NCI-H2081 treated with DMSO at 0.1 percent for 48 hours (cell line): Measurements from ENCODE around the gene PDZD2.

ENCODE experiments used
- DNase-seq: peaks from one replicate; lab custom pipeline; 2025; lab: John Stamatoyannopoulos, UW

PDZD2 gene

DNA sequence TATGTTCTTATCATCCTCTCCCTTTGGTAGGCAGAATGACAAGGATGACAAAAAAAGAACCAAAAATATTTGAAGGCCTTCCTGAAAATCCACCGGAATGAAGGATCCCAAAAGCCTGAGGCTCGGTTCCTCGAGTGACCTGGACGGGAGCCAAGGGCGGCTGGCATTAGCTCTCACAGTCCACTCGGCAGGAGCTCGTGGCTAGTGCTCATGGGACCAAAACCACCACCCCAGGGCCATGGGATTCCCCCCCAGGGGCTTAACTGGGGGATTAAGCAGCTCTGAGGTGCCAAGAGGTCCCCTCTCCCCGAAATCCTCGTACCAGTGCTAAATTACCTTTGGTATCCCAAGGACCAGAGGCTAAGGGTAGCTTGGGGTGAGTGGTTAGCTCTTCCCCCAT, 586 bp upstream of the PDZD2 start:
- DNase-seq = no peak

DNA sequence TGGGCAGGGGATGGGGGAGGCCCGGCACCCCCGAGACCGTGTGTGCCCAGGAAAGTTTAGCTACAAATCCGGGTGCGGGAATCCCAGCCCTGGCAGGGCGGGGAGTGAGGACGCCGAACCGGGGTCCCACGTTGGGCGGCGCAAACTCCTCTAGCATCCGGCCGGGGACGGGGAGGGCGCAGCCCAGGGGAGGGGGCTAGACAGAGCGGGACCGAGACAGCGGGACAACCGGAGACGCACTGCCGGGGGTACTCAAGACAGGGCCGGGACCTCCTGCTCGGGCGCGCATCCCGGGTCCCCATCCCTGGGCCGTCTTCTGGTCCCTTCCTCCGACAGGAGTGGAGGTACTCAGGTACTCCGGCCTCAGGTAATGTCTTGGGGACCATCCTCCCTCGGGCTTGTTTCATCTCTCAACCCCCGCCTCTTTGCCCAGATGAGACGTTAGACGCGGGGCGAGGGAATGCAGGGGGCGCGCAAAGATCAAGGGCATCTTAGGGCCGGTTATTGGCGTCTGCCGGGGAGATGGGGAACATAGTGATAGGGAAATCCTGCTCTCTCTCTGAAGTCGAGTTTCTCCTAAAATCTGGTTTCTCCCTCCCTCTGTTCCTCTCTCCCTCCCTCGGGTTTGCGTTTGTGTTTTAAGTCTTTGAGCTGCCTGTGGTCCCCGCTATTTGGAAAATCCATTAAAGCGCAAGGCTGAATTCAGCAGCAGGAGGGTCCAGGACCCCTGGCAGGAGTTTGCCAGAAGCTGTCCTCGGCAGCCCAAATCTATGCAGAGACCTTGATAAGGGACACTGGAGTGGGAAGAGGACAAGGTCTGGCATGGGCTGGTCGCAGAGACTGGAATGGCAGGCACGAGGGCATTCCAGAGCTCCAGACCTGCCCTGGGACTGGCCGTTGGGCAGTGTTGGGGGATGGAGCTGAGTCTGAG, 815 bp downstream of the PDZD2 start:
- no peak for DNase-seq

DNA sequence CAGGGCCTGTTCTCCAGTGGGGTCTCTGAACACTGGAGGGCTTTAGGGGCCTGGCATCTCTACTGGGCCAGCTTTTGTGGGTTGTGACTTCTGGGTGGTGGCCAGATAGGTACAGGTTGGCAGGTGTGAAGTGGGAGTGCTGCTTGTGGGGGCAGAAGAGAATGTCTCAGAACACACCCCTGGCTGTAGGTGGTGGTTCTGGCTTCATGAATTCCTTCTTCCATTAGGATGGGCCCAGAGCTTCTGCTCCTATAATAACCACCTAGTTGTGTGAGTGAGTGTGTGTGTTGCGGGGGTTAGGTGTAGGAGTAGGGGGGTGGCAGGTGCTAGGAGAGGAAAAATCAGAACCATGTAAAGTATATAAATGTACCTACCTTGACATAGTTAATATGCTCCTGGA, 1.6 kb downstream of the PDZD2 start:
- DNase-seq = no peak

DNA sequence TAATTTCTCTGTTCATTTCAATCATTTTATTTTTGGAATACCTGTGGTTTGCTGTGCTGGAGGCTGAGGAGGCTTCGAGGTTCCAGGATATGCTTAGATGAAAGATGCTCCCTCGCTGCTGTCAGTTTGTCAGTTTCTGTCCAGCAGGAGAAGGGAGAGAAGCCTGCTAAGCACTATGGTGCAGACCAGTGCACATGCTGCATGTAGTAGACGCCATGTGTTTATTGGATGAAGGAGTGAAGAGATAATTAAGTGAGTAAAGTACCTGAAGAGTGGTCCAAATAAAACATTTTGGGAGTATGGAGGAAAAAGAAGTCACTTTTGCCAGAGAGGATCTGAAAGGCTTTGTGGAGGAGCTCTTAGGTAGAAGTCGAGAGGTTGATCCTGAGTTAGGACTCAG, 2.1 kb downstream of the PDZD2 start:
- DNase-seq = no peak

DNA sequence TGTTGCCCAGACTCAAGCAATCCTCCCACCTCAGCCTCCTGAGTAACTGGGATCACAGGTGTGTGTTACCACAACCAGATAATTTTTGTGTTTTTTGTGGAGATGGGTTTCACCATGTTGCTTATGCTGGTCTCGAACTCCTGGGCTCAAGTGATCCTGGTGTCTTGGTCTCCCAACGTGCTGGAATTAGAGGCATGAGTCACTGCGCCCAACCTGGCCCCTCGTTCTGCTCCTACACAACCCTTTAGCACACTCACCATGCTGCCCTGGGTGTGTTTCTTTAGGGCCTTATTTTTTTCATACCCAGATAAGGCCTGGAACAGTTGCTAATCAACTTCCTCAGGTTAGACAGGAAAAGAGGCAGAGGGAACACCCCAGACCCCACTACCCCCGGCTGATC, 2.6 kb downstream of the PDZD2 start:
- DNase-seq = no peak

DNA sequence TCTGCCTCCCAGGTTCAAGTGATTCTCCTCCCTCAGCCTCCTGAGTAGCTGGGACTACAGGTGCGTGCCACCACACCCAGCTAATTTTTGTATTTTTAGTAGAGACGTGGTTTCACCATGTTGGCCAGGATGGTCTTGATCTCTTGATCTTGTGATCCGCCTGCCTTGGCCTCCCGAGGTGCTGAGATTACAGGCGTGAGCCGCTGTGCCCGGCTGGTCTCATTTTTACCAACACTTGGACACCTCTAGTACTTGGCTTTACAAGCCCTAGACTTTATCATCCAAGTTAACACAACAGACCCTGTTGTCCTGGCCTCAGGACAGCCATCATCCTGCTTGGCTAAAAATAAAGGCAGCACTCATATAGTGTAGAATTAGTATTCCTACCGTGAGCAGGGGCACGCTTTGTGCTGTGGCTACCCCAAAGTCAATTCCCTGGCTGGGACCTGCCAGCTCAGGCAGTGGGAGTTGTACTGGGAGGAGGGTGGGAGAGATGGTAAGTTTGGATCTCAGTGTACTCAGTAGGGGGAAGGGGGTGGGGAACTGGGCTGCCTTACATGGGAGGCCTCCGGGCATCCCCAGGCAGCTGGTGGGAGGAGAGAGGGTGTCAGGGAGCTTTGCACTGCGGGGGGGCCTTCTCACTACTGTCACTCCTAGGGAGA, 6.6 kb downstream of the PDZD2 start:
- no peak for DNase-seq

DNA sequence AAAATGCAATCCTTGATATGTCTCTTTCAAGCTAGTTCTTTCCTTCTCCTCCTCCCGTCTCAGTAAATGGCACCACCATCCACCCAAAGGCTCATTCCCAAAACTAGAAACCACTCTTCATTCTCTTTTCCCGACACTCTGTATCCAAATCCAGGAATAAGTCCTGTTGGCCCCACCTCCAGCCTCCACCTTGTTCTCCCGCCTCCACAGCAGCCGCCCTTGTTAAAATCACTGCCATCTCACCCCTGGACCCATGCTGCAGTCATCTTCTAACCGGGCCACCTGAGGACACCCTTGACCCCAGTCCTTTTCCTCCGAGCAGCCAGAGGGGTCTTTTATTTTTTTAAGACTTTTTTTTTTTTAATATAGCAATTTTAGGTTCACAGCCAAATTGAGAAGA, 9.4 kb downstream of the PDZD2 start:
- no peak for DNase-seq

DNA sequence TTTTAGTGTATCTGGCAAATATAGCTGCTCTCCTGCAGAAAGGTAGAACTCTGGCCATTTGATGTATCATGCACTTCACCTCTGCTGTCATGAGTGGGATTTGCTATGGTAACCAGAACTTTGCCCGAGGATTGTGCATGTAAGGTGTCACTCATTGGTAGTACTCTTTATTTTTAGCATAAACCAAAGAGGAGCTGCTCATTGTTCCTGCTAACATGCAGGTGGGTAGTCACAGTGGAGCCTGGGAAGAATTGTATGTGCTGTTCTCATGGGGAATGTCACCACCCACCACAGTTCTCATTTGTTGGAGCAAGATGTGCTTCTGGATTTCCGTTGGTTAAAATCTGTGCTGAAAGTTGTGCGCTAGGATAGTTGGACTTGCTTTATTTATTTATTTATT, 12.3 kb downstream of the PDZD2 start:
- no peak for DNase-seq

DNA sequence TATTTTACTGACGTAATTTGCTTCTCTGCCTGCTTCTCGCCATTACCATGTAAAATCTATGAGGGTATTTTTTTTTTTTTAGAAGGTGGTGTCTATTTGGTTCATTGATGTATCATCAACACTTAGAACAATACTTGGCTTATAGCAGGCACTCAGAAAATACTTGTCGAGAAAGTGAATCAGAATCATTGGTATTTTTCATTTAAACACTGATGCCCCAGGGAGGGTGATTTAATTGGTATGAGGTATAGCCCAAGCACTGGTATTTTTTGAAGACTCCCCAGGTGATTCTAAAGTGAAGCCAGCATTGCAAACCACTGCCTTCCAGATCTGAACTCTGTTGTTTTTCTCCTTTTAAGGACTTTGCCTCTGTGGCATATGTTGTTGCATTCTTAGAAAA, 16.6 kb downstream of the PDZD2 start:
- DNase-seq = no peak

DNA sequence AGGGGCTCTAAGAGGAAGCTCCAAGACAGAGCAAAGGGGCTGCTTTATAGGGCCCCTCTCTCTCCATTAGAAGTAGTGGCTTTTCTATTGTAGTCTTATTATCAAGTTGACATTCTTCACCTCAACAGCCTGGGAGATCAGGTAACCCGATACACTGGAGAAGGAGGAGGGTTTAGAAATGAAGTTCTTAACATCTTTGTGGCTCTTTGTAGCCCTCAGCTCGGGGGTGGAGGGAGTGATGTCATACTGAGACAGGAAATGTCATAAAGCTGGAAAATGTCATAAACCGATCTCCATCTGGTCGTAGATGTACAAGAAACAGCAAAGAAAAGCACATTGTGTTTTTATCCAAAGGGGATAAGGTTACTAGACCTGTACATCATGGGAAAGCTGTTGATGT, 17.9 kb downstream of the PDZD2 start:
- no peak for DNase-seq

DNA sequence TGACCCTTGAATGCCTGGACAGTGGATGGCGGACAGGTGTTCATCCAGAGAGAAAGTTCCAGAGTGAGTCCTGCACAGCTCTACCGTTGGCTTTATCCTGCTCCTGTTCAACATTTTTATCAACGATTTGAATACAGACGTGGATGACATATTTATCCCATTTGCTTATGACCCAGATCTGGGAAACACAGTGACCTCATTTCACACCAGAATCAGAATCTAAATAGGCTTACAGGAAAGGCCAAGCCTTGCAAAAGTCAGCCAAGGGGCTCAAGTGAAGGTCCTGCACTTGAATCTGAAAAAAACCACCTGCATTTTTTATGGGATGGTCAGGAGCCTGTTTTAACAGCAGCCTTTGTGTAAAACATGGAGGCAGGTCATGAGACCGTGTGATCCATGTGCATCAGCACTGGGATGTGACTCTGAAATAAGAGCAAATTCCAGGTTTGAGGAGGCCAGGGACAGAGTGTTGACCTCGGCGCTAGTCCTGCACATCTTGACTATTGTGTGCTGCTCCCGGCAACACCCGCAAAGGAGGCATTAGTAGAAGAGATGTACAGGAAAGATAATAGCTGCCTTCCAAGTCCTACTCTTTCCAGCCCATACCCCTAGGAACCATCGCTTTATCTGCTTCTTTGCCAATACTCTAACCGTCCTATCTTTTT, 18.5 kb downstream of the PDZD2 start:
- no peak for DNase-seq

DNA sequence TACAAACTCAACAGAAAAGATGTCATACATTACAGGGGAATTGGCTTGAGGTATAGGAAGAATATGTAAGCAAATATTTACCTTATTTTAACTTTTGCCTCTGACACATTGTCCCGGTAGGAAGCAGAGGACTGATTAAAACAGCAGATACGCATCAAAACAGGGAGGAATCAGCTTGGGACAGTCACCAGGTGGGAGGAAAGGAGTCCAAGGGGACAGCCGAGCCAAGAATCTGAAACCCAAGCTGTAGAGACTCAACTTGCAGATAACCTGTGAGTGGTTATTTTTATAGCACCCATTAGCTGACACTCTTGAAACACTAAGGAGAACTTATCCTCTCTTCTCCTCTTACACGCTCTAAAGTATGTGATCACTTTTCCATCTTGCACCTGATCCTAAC, 22.3 kb downstream of the PDZD2 start:
- no peak for DNase-seq

DNA sequence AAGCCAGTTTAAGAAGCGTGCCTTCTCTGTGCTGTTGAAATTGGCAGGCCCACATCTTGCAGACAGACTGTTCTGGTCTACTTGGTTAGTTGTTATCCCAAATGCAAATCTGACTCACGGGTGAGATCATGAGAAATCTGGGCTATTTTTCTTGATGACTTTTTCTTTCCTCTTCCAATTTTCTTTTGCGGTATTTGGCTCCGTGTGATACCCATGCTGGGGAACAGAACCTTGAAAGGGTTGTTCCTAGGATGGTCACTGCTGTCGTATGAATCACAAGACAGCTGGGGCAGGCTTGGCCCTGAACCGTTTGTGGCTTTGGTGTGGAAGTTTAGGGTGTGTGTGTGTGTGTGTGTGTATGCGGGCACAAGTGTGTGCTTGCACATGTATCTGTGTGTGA, 24.6 kb downstream of the PDZD2 start:
- no peak for DNase-seq

DNA sequence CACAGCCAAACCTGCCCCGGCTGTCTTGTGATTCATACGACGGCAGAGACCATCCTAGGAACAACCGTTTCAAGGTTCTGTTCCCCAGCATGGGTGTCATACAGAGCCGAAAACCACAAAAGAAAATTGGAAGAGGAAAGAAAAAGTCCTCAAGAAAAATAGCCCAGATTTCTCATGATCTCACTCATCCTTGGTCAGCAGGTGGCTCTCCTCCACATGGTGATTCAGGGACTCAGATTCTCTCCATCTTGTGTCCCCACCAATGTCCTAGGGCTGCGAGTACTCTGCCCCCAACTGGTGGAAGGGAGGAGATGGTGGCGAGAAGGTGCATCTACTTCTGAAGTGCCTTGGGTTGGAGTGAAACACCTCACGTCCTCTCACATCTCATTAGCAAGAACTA, 25.6 kb downstream of the PDZD2 start:
- DNase-seq = no peak

DNA sequence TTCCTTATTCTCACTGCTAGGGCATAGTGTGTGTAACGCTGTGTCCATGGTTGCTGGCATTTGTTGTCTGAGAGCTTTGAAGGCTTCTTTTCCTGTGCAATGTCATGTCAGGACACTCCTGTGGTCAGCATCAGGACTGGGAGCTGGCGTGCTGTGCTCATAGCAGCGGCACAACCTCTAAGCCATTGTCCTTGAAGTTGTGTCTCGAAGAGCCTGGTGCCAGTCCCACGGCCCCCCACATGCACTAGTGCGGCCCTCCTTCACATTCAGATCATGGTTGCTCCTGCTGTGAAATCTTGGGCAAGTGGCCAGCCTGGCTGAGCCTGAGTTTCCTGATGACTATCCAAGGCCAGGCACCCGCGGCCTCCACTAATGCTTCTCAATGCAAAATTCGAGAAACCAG, 32.4 kb downstream of the PDZD2 start:
- no peak for DNase-seq

DNA sequence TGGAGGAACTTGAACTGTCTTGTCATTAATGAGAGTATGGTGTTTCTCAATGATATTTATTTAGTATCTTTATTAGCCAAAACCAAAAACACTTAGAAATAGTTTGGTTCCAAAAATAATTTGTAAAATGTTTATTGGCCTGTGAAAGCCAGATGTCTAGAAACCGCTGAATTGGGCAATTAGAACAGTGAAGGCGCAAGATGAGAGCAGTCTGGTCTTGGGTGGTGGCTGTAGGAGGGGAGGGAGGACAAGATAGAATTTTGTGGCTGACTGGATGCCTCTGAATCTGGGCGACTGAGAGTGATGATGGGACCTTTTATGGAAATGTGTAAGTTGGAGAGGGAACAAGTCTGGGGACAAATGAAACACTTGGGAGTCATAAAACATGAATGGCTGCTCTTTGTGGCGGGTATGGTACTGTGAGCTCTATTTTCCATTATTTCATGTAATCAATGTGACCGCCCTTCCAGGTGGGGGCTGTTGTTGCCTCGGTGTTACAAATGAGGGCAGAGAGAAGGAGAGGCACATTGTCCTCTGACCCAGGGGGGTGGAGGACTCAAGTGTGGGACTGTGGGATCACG, 35.5 kb downstream of the PDZD2 start:
- DNase-seq = no peak

DNA sequence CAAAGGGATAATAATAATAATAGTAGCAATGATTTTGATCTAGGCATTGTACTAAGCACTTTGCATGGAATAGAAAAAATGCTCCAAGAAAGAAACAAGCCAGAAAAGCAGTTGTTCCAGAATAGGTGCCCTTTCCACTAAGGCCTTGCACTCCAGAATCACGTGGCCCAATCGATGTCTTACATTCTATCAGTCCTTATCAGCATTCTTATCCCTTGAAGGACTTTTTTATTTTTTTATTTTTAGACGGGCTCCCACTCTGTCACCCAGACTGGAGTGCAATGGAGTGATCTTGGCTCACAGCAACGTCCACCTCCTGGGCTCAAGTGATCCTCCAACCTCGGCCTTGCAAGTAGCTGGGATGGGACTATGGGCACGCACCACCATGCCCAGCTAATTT, 36.5 kb downstream of the PDZD2 start:
- DNase-seq = no peak

DNA sequence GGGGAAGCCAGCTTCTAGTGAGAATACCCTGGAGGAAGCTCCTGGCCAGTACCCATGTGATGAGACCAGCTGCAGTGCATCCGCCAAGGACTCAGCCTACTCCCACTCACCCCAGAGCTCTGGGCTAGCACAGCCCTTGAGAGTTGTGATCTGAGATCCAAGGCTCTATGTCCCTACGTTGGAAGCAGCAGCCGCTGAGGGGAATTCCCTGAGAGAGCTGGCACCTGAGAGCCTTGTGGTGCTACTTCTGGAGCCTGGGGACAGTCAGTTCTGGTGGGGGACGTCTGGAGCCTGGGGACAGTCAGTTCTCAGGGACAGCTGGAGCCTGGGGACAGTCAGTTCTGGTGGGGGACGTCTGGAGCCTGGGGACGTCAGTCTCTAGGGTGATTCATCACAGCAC, 39.2 kb downstream of the PDZD2 start:
- DNase-seq = no peak

DNA sequence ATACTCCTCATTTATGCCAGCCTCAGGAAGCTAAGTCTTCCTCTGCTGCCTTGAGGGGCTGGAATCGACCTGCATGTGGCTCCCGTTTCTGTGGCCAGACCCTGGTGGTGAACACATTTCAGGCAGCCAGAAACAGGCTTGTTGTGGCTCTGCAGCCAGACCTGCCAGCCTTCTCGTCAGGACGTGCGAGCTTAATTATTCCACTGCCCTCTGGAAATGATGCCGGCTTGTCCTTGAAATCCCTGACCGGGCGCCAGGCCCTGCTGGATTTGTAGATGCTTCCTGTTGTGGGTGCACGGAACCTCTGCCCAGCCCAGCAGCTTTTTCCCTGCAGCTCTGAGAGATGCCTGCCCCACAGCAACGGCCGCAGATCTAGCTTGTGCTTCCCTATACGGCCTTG, 41.6 kb downstream of the PDZD2 start:
- no peak for DNase-seq

DNA sequence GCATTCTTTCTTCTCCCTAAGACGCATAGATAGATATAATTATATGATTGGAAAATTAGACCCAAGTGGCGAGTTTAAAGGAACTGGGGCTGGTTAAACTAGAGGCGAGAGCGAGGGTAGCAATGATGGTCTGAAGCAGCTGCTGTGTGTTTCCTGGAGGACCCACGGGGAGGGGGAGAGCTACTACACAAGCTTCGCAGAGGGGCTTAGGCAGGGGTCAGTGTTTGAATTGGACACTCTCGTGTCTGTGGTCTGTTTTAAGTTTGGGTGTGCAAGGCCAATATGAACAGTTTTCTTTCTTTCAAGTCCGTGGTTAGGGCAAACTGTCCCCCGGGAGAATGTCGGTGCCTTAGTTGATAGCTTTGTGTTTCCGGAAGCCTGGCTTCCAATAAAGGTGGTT, 43.1 kb downstream of the PDZD2 start:
- no peak for DNase-seq

DNA sequence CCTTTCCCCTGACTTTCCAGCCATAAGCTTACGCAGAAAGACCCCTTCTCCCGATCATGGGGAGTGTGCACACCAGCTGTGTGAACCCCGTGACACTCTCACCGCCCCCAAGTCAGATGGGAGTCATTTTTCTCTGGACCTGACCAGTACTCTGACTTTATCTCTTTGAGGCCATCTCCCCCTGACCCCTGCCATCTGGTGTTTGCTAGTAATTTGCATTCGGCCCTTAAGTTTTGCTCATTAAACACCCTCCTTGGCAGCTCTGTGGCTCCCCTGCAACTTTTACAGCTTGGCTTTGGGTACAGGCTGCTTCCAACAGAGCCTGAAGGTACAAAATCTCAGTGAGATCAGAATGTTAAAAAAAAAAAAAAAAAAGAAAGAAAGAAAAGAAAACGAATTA, 43.9 kb downstream of the PDZD2 start:
- DNase-seq = no peak

DNA sequence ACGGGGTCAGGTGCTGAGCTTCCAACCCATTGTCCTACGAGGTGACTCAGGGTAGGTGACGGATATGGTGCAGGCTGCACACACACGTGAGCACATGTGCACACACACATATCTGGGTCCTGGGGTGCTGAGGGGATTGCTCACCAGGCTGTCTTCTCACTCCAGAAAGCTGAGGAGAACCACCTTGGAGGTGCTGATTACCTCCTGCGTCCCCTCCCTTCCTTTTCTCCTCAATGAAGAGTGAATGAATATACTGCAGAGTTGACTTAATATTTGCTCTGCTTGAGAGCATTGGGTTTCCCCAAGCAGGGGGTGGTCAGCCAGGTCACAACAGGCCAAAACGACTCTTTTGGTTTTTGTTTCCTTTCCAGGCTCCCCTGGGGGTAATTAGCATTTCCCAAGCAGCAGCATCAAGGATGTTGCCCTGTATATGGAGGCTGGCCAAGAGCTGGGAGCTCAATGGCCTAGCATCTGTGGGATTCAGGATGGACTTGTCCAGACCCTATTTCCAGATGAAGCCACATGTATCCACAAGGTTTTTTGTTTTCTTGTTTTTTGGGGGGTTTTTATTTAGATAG, 49.7 kb downstream of the PDZD2 start:
- no peak for DNase-seq
